ENCODE results near the gene MAK.
"Not testable (repeated sequence)": the region's sequence is repeated elsewhere in the genome, so short reads cannot be mapped to it uniquely, and the experiment has no call there.

- not testable (repeated sequence) for TF ChIP-seq POLR2A (IDR thresholded peaks at IDR 0.05; ENCODE audit: borderline replicate concordance, extremely low read depth, insufficient read depth, insufficient read length); EGR1 (IDR thresholded peaks at IDR 0.05; ENCODE audit: low read depth); SIN3A (IDR thresholded peaks at IDR 0.05; ENCODE audit: low read depth); POLR2AphosphoS5 (IDR thresholded peaks at IDR 0.05; ENCODE audit: low read depth, low read length); REST (IDR thresholded peaks at IDR 0.05; ENCODE audit: low read depth); EZH2 (IDR thresholded peaks at IDR 0.05); SRF (IDR thresholded peaks at IDR 0.05; ENCODE audit: low read depth); RAD21 (IDR thresholded peaks at IDR 0.05; ENCODE audit: low read depth); YY1 (IDR thresholded peaks at IDR 0.05; ENCODE audit: extremely low read depth, insufficient replicate concordance, low read depth, low read length); CEBPB (IDR thresholded peaks at IDR 0.05; ENCODE audit: low read depth)
- TF ChIP-seq, protein P1, sequence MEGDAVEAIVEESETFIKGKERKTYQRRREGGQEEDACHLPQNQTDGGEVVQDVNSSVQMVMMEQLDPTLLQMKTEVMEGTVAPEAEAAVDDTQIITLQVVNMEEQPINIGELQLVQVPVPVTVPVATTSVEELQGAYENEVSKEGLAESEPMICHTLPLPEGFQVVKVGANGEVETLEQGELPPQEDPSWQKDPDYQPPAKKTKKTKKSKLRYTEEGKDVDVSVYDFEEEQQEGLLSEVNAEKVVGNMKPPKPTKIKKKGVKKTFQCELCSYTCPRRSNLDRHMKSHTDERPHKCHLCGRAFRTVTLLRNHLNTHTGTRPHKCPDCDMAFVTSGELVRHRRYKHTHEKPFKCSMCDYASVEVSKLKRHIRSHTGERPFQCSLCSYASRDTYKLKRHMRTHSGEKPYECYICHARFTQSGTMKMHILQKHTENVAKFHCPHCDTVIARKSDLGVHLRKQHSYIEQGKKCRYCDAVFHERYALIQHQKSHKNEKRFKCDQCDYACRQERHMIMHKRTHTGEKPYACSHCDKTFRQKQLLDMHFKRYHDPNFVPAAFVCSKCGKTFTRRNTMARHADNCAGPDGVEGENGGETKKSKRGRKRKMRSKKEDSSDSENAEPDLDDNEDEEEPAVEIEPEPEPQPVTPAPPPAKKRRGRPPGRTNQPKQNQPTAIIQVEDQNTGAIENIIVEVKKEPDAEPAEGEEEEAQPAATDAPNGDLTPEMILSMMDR (IDR thresholded peaks at IDR 0.05 in 2 of 3, conservative IDR thresholded peaks at IDR 0.05 in 1 of 3; ENCODE audit: borderline replicate concordance in 1 of 3, insufficient read depth in 1 of 3, low read depth in 2 of 3, low read length in 2 of 3): not testable (repeated sequence)
- TF ChIP-seq, protein P2, sequence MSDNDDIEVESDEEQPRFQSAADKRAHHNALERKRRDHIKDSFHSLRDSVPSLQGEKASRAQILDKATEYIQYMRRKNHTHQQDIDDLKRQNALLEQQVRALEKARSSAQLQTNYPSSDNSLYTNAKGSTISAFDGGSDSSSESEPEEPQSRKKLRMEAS (IDR thresholded peaks at IDR 0.05): not testable (repeated sequence)
These were observed 24.7 kb upstream of the MAK start for GRCh38 chr6:10863031-10863430.
